GM06990 (cell line): ENCODE measurements around the gene COPS3.

Source experiments
- DNase-seq: peaks from one replicate; pipeline ENCODE4 v3.0.0-alpha.2; 2011; ENCODE audit not compliant: insufficient read length; ENCODE audit errors: extremely low read depth
- H3K27me3 ChIP-seq: replicated peaks from 2 replicates; pipeline ENCODE4 v1.6.0; 2011; ENCODE audit warnings: low read length; ENCODE audit not compliant: control insufficient read depth, insufficient read depth
- H3K36me3 ChIP-seq: 2 replicates; pipeline ENCODE4 v1.5.1; 2011; ENCODE audit warnings: low read length; ENCODE audit not compliant: control insufficient read depth, insufficient read depth
- H3K4me3 ChIP-seq: replicated peaks from 2 replicates; pipeline ENCODE4 v1.5.1; 2011; ENCODE audit warnings: low read depth, mild to moderate bottlenecking, control low read depth, low read length
- TF ChIP-seq, protein P1 (sequence below): IDR thresholded peaks from 2 replicates; pipeline ENCODE4 v1.5.1; 2011; ENCODE audit warnings: low read length, control low read depth, mild to moderate bottlenecking, inconsistent platforms; ENCODE audit not compliant: insufficient read depth, poor library complexity, severe bottlenecking

Gene COPS3

DNA sequence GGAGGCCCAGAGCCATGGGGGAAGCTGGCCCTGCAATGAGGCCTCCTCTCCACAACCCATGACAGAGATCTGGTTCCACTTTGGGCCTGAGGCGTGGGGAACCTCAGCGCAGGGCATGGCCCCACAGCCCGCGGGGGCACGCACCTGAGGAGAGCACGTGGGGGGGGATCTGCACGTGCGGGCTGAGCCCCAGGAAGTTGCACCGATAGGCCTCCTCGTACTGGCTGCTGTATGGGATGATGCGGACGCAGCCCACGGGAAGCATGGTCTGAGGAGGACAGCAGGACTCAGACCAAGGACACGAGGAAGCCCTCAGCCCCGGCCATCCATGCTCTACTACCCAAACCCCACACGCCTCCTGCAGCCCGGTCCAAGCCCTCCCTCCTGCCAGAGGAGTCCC lies 64.8 kb downstream of the COPS3 start:
- Histone ChIP-seq H3K27me3 (no peaks in the 10 kb centered on the region), H3K4me3 (no peak overlapping the region), H3K36me3 (peaks cover 34% of the 10 kb centered on the region)
- TF ChIP-seq, protein P1, sequence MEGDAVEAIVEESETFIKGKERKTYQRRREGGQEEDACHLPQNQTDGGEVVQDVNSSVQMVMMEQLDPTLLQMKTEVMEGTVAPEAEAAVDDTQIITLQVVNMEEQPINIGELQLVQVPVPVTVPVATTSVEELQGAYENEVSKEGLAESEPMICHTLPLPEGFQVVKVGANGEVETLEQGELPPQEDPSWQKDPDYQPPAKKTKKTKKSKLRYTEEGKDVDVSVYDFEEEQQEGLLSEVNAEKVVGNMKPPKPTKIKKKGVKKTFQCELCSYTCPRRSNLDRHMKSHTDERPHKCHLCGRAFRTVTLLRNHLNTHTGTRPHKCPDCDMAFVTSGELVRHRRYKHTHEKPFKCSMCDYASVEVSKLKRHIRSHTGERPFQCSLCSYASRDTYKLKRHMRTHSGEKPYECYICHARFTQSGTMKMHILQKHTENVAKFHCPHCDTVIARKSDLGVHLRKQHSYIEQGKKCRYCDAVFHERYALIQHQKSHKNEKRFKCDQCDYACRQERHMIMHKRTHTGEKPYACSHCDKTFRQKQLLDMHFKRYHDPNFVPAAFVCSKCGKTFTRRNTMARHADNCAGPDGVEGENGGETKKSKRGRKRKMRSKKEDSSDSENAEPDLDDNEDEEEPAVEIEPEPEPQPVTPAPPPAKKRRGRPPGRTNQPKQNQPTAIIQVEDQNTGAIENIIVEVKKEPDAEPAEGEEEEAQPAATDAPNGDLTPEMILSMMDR, result no peak
- DNase-seq, result no peak

DNA sequence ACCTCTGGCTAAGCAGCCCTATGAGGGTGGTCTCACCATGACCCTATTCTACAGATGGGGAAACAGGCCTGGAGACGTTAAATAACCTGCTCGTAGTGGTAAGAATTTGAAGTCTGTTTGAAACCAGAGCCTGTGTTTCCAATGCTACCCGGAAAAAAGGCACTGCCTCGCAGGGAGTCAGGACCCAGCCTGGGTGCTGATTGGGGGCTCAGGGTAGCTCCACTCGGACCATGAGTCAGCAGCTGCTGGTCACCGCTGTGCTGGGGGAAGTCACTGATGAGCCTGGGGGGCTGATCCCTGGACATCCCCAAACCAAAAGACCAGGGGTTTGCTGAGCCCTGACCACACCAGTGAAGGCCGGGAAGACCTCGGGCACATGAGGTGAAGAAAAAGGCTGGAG lies 65.5 kb downstream of the COPS3 start:
- TF ChIP-seq, protein P1, result no peak
- Histone ChIP-seq H3K4me3 (no peak overlapping the region), H3K36me3 (peaks cover 35% of the 10 kb centered on the region), H3K27me3 (no peaks in the 10 kb centered on the region)
- DNase-seq, result no peak

DNA sequence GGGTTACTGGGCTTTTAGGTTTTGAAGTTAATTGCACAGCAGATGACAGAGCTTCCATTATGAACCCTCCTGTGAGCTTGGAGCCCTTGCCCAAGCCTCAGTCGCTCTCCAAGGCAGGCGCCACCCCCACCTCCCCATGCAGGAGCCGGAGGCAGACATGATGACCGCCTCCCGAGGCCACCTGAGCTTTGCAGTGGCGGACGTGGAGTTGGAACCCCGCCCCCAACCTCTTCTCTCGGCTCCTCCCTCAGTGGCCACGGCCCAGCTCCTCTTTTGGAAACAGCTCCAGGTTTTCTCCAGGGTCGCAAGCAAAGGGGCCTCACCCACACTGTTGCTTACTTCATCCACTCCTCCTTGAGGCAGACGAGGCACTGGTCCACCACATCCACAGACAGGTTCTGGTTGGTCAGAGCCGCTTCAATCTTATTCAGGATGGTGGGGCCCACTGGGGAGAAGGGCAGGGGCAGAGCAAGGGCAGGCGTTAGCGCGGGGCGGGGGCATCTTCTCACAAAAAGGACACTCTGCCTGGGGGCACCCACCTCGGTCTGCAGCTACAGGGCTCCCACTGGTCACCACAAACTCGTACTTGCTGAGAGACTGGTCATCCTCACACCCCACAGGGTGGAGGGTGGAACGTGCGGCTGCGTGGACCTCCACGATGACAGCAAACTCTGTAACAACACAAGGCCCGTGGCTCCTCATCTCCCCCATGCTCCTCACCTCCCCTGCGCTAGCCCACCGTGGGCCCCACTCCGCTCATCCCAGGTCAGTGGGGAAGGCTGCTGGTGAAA lies 66.2 kb downstream of the COPS3 start:
- TF ChIP-seq, protein P1, result no peak
- H3K27me3 ChIP-seq, result no peaks in the 10 kb centered on the region
- no peak overlapping the region for H3K4me3 ChIP-seq
- peaks cover 31% of the 10 kb centered on the region for H3K36me3 ChIP-seq
- no peak for DNase-seq

DNA sequence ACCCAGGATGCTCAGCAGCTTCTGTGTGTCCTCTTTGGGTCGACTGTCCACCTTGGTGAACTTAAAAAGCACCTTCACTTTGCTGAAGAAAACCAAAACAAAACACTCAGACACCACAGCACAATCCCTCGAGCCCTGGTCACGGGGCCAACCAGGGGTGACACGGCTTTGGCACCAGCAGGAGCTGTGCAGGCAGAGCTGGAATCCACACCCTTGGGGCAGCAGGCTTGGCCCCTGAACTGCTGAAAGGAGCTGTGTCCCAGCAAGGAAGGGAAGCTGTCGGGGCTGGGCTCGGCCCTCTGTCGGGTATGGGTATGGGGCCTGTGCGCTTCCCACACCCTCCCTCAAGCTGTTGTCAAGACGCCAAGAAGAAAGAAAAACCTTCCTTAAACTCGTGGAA lies 67.3 kb downstream of the COPS3 start:
- TF ChIP-seq, protein P1, result no peak
- H3K36me3 ChIP-seq, result peaks cover 28% of the 10 kb centered on the region
- H3K27me3 ChIP-seq, result no peaks in the 10 kb centered on the region
- no peak overlapping the region for H3K4me3 ChIP-seq
- no peak for DNase-seq

DNA sequence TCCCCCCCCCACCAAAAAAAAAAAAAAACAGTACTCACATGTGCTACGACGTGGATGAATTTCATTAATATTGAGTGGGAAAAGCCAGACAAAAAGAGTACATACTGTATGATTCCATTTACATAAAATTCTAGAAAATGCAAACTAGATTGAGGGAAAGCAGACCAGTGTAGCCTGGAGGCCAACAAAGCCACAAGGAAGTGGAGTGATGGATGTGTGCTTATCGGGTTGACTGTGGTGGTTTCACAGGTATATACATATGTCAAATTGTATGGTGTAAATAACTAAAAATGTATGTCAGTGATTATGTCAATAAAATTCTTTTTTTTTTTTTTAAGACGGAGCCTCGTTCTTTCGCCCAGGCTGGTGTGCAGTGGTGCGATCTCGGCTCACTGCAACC lies 73.0 kb downstream of the COPS3 start:
- Histone ChIP-seq H3K27me3 (no peaks in the 10 kb centered on the region), H3K4me3 (no peak overlapping the region), H3K36me3 (peaks cover 9% of the 10 kb centered on the region)
- TF ChIP-seq, protein P1, result no peak
- DNase-seq, result no peak
